NK-92 (cell line): ENCODE measurements around the gene DNAJC1.

Source experiments
- DNase-seq: peaks from one replicate; lab custom pipeline; 2025; ENCODE audit not compliant: unreplicated experiment; lab: John Stamatoyannopoulos, UW

The DNAJC1 gene

GRCh38 chr10:21771219-21771618, 232.3 kb downstream of the DNAJC1 start:
- no peak for DNase-seq

DNA sequence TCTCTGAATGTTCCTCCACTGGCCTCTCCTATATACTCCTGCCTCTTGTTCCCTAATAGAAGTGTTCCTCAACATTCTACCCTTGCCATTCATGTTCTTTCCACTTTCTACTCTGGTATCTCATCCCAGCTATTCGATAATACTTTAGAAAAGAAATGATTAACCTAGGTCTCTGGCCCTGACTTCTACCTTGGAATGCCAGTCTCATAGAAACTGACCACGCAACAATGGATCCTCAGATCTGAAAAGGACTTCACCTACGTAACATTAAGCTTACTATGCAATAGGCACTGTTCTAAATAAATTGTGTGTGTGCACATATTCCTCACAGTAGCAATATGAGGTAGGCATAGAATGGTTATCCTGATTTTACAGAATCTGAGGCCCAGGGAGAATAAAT, 234.5 kb downstream of the DNAJC1 start:
- DNase-seq: no peak

- DNase-seq: no peak
Observed at GRCh38 chr10:21764466-21765189, 238.9 kb downstream of the DNAJC1 start.

DNA sequence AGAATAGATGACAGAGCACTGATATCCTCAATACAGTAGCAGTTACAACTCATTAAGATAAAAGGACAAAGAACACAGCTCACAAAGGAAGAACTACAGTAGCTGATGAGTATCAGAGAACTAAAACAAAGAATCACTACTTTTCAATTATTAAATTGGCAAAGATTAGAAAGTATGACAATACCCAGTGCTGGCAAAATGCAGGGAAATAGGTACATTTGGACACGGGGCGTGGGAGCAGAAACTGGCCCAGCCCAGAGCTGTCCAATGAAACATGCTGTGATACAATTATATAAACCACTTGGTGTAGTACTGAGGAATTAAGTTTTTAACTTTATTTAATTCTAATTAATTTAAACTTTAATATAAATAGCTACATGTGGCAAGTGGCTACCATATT, 243.2 kb downstream of the DNAJC1 start:
- no peak for DNase-seq

GRCh38 chr10:21759232-21759631, 244.3 kb downstream of the DNAJC1 start:
- DNase-seq: no peak

DNA sequence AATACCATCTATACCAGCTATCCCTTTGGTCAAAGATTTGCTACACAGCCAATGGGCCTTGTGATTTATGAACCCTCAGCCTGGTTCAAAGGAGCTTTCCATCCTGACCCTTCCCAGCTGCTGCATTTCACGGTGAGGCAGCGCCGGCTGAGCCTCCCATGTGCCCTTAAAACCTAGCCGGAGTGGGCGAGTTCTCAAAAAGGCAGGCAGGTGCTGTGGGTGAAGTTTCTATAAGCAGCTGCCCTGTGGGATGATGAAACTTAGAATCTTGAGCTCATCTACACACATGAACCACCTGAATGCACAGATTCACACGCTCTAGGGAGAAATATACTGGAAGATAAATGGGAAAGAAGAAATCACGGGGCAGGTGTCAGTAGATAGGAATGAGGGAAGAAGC, 244.8 kb downstream of the DNAJC1 start:
- DNase-seq: no peak

DNA sequence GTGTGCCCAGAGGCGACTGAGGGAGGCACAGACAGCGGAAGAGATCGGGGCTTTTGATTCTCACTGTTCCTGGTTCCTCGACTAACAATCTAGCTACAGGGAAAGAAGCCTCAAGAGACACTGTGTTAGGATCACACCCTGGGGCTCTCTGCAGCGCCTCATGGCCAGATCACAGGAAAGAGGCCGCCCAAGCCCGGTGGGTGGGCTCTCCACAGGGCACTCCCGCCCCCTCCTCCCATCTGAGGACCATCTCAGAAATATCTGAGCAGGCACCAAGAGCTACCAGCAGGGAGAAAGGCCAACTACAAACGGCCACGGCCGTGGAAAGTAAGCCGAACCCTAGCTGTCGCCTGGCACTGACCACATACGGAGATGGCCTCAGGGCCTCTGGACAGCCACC, 245.3 kb downstream of the DNAJC1 start:
- no peak for DNase-seq

DNA sequence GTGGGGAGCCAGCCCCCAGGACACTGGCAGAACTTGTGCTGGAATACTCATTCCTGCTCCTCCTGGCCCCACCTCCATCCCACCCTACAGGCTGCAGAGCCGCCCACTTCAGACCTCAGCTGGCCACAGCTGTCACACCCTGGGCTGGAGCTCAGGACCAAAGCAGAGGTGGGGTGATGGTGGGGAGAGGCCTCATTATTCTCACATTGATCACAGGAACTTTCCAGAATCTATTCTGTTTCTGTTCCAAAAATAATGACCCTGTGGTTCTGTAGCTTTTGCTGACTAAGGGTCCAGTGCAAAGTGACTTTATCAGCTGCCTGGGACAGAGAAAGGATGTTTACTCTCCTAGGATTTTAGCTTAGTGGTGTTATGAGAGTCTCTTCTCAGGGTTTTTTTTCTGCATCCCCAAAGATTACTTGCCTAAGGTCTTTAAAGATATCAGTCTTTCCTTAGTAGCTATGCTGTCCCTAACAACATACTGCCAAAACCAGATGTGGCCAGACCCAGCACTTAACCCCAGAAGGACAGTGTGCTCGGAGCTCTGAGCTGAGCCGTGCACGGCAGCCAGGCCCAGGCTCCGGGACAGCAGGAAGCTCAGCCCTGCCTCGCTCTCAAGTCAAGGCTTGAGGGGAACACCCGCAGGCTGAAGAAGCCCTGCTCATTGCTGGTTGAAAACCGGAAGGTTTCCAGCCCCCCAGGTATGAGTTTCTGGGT, 246.2 kb downstream of the DNAJC1 start:
- DNase-seq: no peak

DNA sequence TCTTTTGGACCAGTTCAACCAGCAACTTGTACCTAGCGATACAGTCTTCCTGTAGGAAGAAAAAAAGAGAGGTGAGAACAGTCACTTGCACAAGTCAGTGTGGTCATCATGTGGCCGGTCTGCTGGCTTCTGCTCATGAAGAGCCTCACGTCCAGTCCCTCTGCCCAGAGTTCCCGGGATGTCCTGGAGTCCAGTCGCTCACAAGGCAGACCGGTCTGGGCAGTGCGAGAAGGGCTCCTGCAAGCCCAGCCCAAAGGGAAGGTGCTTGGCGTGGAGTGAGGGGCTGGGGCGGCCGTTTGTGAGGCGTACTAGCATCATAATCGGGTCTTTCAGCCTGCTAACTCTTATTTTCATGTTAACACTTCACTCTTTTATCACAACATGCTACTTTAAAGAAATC, 246.8 kb downstream of the DNAJC1 start:
- DNase-seq: no peak

DNA sequence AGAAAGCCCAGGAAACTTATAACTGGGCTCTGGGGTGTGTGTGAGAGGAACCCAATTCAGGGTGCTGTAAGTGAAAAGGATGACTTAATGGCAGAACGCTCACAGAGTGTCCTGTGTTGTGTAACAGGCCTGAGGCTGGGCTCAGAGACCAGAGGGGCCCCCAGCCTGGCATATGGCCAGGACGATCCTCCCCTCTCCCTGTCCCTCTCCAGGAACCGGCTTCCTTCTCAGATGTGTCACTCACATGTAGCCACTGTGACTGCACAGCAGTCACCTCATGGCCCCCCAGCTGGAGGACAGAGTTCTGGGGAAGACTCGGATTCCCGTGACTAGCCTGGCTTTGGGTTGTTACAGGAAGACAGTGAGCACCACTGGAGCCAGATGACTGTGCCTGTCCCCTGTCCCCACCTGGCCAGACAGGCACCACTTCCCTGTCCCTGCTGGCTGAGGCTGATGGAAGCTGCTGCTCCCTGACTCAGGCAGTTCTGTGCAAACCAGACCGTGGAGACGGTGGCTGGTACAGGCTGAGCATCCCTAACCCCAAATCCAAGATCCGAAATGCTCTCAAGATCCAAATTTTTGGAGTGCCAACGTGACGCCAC, 249.0 kb downstream of the DNAJC1 start:
- DNase-seq: no peak

DNA sequence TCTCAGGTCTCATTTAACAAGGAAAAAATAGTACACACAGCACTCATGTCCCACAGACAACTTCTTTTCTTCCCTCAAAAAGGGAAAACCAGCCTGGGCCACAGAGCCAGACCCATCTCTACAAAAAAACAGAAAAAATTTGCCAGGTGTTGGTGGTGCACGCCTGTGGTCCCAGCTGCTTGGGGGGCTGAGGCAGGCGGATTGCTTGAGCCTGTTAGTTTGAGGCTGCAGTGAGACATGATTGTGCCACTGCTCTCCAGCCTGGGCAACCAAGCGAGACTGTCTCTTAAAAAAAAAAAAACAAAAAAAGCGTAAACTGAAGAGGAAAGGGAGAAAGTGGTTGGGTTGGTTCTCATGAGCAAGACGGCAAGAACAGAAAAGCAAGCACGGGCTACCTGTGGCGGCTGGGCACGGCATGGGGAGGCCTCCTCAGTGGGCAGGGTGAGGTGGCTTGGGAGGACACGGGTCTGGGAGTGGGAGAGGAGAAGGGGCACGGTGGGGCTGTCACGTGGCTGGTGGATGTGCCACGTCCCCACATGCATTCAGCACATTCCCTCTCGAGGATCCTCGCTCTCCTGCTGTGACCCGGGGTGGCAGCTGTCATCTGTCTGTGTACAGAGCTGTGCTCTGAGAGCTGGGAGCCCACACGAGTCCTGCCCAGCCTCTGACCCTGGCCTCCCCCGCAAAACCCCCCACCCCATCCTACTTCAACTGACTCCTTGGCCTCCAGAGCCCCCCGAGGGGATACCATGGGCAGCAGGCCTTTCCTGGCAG, 249.8 kb downstream of the DNAJC1 start:
- DNase-seq: no peak

- DNase-seq: no peak
Observed at GRCh38 chr10:21751341-21752310, 251.9 kb downstream of the DNAJC1 start.

DNA sequence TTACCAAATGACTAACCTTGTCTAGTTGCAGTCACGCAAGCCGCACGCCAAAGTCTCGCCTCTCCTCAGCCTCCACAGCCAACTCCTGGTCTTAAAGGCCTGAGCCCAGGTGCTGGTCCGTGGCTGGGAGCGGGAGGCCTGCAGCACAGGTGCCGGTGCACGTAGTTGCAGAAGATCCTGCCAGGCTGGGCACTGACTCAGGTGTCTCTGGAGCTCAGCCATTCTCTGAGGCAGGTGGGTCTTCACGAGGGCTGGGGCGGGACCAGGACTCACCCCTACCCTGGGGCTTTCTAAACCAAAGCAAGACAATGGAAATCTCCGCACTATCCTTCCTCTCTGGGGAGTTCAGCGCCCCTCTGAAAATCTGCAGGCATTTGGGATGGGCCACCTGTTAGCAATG, 253.1 kb downstream of the DNAJC1 start:
- DNase-seq: no peak

DNA sequence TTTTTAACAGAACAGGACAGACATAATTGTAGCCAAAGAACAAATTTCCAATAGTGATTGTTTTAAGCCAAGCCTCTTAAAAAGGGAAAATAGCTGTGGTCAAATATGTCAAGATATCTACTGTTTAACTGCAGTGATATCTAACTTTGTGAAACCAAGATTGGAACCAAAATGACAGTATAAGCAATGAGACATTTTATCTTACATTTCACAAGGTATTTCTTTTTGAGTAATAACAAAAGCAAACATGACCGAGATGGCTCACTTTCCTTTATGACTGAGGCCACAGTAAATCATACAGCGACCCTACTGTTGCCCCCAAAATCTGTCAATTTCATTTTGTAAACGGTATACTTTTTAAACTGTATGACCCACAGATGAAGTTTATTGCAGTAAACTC, 253.7 kb downstream of the DNAJC1 start:
- DNase-seq: no peak

GRCh38 chr10:21747809-21748208, 255.7 kb downstream of the DNAJC1 start:
- DNase-seq: no peak

GRCh38 chr10:21746118-21746517, 257.4 kb downstream of the DNAJC1 start:
- no peak for DNase-seq

DNA sequence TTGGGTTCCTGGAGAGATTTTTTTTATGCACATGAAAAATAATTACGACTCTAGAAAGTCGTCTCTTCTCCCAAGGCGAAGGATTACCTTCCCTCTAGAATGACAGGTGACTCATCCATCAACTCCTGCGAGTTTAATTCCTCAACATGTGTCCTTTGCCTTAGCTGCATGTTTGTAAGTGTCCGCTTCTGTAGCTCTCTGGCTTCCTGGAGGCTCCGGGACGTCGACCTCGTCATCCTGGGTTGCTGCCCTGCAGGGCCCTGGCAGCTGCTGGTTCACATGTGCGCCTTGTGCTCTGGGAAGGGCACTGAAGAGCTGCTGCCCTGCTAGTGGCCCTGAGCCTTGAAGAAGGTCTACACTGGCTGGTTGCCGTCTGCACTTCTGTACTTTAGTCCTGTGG, 259.3 kb downstream of the DNAJC1 start:
- DNase-seq: no peak

DNA sequence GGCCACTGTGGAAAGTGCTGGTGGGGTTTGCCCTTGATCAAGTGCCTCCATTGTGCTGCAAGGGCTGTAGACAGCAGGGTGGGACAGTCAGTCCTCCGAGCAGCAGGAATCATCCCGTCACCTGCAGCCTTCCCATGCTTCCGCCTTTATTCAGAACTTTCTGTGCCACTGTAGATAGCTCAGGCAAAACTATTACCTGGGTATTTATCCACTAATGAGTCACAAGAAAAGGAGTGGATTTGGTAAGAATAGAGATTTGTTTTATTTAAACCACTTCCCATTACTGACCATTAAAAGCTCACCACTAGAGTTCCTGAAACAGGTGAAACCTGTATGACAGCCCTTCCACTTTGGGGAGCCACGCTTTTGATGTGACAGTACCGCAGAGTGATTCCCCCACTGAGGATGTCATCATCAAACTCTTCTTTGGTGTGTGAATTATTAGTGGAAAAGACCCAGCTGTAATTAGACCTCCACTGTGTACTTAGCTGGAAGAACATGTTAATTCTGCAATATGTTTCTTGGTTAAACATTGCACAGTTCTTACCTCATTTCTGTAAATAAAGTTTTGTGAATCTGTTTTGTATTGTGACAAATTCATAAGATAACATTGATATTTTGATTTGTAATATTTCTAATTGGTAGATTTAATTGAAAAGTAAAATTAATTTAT, 260.7 kb downstream of the DNAJC1 start:
- DNase-seq: no peak

DNA sequence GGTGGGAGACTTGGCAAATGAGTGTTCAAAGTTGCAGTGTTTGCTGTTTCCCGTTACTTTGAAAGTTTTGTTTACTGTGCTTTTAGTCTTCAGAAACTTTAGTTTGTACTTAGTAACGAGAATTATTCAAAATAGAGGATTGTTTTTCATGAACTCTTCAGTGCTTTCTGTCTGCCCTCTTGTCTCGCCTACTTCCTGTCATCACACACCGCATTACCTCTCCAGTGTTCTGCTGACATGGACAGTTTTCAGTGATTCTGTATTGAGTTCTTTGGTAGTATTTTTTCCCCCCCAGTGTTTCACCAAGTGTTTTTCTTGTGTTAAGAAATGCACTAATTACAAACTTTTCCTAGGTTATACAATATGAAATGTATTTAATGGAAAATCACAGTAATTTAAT, 262.5 kb downstream of the DNAJC1 start:
- no peak for DNase-seq

DNA sequence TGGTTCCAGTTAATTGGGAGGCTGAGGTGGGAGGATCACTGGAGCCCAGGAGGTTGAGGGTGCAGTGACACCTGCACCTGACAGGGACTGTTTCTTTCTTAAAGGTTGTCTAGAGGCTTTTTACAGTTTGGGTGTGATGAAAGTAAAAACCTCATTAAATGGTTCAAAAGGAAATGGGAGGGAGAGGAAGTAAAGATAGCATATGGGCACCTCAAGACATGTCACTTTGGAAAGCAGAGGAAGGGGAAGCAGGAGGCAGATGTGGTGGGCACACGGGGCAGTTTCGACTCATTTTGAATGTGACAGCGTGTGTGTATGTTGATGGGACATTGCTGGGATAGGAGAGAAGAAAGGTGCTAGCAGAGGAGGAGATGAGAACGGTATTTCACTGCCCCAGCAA, 266.4 kb downstream of the DNAJC1 start:
- no peak for DNase-seq
